ENCODE data around the gene OSBPL2.

DNA sequence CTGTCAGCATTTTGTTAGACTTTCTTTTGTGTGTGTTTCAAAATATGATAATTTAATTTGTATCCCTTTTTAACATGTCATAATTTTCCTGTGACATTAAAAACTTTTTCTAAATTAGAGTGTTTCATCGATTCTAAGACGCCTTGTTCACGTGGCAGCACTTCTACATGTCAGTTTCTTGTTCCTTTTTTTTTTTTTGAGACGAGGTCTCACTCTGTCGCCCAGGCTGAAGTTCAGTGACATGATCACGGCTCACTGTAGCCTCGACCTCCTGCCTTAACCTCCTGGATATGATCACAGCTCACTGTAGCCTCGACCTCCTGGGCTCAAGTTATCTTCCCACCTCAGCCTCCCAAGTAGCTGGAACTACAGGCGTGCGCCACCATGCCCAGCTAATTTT is 36.9 kb downstream of the OSBPL2 start:
- no peak for TF ChIP-seq TAF1 (IDR thresholded peaks at IDR 0.05; ENCODE audit: borderline replicate concordance, low read depth, low read length)
- TF ChIP-seq POLR2AphosphoS5 (IDR thresholded peaks at IDR 0.05; ENCODE audit: low read depth, low read length) = no peak
- TF ChIP-seq POLR2A (IDR thresholded peaks at IDR 0.05; ENCODE audit: low read depth, low read length) = no peak
